GM18526 (cell line): ENCODE measurements around the gene HELQ.

Experiments
- POLR2A ChIP-seq: IDR thresholded peaks from 3 replicates; pipeline ENCODE4 v1.6.1; 2011; ENCODE audit not compliant: insufficient read length; ENCODE audit errors: extremely low read depth

The HELQ gene

DNA sequence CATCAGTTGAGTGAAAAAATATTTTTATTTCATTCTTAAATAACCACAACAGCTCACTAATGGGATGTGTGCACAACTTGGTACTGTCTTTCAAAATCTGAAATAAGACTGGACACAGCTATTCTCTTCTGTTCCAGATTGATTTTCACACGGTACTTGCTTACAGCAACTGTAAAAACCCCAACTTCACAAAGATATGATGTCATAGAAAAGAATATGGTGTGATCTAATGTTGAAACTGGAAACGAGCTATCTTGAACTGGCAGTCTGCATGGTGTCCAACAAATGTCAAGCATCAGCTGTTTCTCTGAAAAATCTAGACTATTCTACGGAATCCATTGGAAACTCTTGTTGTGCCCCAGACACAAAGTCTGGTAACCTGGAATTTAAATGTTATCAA is 14.7 kb downstream of the HELQ start:
- TF ChIP-seq POLR2A = no peak

DNA sequence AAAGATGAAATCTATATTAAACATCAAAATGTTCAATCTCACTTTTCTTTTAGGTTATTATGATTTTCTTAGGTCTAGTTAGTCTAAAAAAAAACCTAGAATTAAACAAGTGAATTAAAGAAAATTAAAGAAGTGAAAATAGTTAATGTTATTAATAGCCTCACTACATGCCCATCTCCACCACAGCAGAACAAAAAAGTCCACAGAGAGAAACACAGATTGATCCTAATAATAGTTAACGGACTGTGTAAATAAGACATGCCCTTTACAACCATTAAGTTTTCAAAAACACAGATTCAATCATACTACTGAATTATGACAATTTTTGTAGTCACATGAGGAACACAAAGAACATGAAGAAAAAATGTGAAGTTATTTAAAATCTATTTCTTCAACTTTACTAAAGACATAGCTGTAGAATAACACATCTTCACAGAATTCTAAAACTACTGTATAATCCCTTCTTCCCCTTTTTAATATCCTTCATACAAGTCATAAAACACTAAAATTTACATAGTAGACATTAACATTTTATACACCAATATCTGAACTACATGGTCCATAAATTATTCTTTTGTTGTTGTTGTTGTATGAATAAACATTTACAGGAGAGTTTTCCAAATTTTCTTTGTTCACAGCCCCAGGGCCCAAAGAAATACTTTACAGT is 15.3 kb downstream of the HELQ start:
- no peak for TF ChIP-seq POLR2A

DNA sequence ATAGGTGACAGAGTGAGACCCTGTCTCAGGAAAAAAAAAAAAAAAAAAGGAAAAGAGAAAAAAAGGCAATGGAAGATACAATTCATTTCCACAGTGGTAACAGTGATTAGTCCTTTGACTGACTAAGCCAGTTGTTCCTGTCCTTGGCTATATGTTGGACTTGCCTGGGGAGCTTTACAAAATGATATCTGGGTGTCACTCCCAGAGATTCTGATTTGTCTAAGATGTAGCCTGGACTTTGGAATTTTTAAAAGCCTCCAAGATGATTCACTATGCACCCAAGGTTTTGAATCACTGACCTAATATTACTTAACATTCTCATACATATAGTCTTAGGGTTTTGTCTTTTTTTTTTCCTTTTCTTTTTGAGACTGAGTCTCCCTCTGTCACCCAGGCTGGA is 16.9 kb downstream of the HELQ start:
- TF ChIP-seq POLR2A = no peak

DNA sequence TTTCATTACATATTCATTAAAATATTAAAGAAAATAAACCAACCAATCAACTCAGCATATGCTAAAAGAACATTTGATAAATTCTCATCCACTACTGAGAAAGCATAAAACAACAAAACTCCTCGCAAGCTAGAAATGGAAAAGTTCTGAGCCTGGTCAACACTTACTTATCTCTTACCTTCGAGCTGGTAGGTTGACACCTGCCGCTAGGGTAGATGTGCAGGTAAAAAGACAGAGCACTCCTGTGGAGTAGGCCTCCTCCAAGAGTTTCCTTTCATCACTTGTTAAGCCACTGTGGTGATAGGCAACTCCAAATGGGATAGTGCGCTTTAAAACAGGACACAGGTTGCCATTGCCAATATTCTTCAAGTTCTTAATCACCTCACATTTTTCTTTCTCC is 18.9 kb downstream of the HELQ start:
- TF ChIP-seq POLR2A = no peak

DNA sequence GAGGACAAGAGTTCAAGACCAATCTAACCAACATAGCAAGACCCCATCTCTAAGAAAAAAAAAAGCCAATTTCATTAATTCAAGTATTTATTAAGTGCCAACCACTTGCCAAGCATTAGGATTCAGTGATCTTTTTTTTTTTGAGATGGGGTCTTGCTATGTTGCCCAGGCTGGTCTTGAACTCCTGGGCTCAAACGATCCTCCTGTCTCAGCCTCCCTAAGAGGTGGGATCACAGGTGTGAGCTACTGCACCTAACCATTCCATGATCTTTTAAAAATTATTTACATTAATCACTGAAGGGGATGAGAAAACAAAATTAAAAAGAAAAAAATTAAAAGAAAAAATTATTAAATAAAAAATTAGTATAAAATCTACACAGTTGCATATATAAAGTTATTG is 24.4 kb downstream of the HELQ start:
- no peak for TF ChIP-seq POLR2A

DNA sequence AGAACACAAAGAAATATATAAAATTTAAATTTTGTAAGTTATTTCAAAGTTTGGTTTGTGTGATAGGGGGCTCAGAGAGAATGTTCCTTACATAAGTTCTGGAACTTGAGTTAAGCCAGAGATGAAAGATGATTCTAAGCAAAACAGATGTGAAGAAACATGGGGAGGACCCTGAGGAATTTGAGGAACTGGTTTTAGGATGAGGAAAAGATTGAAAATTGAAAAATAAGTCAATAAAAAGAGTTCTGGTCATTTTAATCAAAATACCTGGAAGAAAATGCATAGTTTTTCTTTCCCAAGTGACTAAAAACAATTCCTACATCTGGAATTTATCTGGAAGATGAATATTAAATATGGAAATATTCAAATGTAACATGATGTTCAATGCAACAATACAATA is 37.4 kb downstream of the HELQ start:
- no peak for TF ChIP-seq POLR2A

DNA sequence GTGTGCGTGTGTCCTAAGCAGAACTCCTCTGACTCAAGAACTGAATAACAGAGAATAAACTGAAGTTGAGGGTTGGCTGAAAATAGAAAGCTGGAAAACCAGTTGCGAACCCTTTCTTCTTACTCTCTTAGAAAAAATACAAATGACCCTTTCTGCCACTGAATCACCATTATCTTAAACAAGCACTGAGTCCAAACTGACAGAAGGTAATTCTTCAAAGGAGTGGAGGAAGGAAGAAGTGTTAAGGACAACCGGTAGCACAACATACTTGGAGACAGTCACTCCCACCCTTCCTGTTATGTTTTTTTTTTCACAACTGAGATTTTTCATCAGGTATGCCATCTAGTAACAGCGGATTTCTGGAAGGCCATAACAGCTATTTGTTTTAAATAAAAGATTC is 38.1 kb downstream of the HELQ start:
- TF ChIP-seq POLR2A = no peak

DNA sequence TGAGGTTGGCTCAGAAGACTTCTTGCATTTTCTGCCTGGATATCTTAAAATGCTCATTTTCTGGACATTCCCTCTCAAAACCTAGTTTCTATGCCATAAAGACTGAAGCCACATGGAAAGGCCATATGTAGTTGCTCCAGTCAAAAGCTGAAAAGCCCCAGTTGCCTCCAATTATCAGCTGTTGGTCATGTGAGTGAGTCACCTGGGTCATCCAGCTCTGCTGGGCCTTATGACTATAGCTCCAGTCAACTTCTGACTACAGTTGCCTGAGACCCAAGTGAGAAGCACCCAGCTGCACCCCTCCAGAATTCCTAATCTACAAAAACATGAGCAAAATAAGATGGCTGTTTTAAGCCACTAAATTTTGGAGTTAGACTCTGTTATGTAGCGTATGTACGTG is 41.9 kb downstream of the HELQ start:
- no peak for TF ChIP-seq POLR2A

DNA sequence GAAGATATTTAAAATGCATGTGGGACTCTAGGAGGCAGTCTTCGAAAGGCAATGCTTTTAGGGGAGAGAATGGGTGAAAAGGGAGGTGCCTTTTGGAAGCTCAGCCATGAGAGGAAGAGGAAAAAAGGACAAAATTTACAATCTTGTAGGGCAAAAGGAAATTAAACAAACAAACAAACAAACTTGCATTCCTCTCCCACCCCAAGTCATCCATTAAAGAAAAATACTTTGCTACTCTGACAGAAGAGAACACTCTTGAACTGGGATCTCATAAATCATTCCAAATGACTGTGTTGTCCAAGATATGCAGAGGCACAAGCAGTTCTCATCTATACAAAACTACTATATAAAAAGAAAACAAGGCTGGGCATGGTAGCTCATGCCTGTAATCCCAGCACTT is 46.7 kb downstream of the HELQ start:
- TF ChIP-seq POLR2A = no peak

DNA sequence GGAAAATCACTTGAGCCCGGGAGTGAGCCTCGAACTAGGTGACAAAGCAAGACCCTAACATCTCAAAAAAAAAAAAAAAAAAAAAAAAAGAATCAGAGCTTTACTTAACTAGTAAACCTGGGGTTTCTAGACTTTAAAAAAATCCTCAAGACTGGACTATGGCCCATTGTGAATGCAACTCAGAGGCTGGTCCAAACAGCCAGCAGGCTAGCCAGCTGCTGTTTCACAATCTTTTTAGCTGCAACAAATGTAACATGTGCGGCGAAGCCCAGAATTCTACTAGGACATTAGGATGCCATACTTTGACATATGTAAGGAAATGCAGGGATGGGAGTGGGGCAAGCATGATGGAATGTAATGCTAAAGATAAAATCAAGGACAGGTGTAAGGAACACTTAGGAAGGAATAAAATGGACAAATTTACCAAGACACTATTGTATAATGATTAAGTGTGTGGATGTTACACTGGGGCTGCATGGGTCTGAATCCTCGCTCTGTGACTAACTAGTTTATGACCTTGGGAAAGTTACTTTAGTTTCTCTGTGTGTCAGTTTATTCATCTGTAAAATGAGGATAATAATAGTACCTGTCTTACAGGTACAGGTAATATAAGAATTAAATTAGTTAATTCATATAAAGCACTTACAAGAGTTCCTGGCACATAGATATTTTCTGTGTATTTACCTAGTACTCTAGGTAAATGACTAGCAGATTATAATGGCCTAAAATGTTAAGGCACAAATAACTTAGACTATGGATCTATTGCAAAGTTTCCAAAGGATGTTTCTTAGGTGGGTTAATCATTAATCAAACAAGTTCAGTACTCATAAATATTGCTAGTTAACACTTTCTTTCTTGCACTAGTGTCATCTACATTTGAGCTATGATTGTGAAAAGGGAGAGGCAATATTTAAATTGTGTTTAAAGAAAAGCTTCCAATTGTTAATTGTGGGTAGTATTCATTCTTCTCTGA is 49.5 kb downstream of the HELQ start:
- no peak for TF ChIP-seq POLR2A

DNA sequence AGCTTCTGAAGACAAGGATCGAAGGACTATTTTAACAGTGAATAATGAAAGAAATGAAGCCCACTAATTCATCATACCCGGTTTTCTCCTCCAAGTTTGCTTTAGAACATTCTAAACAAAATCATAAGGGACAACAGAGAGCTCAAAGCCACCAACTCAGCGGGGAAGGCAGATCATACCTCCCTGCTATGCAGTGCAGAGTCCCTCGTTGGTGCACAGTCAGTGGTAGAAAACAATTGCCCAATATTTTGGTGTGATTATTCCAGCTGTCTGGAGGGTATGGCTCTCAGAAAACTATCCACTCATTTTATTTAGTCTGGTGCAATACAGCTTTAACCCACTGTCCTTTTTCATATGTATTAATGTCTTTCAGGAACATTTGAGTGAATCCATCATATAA is 61.7 kb downstream of the HELQ start:
- TF ChIP-seq POLR2A = no peak

DNA sequence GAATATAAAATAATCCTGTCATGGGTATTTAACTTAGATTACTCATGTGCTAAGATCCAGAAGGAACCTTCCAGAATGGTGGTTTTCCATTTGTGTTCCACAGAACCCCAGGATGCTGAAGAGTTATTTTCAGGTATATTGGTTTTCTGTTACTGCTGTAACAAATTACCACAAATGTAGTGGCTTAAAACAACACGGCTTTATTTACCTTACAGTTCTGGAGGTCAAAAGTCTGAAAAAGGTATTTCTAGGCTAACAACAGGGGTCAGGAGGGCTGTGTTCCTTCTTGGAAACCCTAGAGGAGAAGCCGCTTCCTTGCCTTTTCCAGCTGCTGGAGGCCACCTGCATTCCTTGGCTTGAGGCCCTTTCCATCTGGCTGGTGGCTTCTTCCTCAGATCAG is 63.1 kb downstream of the HELQ start:
- no peak for TF ChIP-seq POLR2A

DNA sequence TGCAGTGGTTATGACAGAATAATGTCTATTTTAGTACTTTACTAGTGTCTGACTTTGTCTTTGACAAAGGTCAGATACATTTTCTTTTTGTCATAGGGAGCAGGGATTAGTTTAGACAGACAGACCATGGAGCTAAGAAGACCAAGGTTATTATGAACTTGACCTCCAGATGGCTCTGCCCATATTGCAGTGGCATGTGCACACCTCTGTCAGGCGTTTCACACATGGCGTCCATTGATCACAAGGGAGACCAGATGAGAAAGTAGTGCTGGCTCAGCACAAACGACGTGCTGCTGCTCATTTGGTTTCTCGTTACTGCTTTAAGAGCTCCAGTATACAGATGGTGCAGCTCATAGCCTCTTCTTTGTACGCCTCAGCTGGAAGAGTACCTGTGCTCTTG is 64.7 kb downstream of the HELQ start:
- no peak for TF ChIP-seq POLR2A

DNA sequence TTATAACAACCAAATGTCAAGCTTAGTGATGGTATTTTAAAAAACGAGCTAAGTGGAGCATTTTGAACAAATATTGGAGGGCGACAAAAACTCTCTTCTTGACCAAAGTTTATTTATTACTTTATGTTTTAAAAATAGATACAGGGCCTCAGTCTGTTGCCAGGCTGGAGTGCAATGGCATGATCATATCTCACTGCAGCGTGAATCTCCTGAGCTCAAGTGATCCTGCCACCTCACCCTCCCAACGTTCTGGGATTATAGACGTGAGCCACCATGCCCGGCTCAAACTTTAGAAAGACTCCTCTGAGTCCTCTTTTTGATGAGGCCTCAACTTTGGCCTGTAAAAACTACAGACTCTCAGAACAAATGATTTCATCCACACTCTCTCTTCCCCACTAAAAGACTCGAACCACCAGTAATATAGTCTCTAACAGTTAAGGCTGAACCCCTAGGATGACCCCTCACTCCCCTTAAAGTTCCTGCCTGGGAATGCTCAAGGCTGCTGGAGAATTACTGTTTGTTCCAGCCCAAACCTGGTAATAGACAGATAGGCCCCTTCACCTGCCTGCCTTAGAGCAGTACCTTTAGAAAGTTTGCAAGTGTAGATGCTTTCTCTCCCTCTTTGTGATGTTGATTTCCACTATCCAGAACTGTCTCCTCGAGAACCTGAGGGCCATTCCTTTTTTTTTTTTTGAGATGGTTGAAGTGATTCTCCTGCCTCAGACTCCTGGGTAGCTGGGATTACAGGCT is 65.7 kb downstream of the HELQ start:
- TF ChIP-seq POLR2A = no peak

DNA sequence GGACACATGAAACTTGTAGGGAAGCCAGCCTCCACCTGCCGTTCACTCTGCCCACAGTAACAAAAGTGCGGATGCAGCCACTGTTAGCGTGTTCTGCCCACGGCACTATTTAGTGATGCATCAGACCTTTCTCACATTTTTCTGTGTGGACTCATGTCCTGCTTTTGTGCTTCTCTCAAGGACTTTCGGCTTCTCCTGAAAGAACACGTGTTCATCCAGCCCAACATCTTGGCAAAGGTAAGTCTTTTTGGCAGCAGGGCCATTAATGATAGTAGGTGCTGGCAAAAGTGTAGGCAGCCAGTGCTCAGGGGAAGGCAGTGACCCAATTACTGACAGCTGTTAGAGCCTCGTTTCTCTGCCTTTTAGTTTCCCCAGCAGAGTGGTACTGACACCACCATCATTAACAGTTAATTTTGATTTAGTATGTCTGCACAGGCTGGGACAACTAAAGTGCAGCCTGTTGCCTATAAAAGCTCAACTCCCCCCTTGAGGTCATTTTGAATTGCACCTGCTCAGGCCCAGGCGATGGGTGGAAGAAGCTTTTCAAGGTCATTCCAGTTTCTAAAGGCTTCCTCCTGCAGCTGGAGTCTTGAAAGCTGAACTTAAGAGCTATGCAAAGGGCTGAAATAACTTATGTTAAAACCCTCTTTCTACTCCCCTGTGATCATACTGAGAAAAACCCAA is 66.4 kb downstream of the HELQ start:
- TF ChIP-seq POLR2A = no peak
